AG09309 (cell line): Measurements from ENCODE around the gene DAZAP2.
"Not testable (repeated sequence)": the region's sequence is repeated elsewhere in the genome, so short reads cannot be mapped to it uniquely, and the experiment has no call there.

Source experiments
- DNase-seq: peaks from one replicate; pipeline ENCODE4 v3.0.0-alpha.2; 2010; ENCODE audit warnings: low read depth
- H3K4me3 ChIP-seq: 2 replicates; pipeline ENCODE4 v1.5.1; 2011; ENCODE audit warnings: mild to moderate bottlenecking, low read depth, low read length, moderate library complexity; ENCODE audit not compliant: control insufficient read depth
- CTCF ChIP-seq: IDR thresholded peaks from 2 replicates; pipeline ENCODE4 v1.5.1; 2011; ENCODE audit warnings: mild to moderate bottlenecking, low read depth, low read length, inconsistent platforms; ENCODE audit not compliant: insufficient read depth, control insufficient read depth; ENCODE audit errors: missing control alignments

Gene DAZAP2

GRCh38 chr12:51275088-51275487, 36.5 kb downstream of the DAZAP2 start:
- no peak for TF ChIP-seq CTCF

GRCh38 chr12:51281202-51281924, 42.7 kb downstream of the DAZAP2 start:
- no peak for TF ChIP-seq CTCF
- no peak overlapping the region for H3K4me3 ChIP-seq

More at GRCh38 chr12:51275088-51275487, 36.5 kb downstream of the DAZAP2 start:
- no peak for DNase-seq
- no peak overlapping the region for H3K4me3 ChIP-seq

GRCh38 chr12:51285843-51286242, 47.2 kb downstream of the DAZAP2 start:
- TF ChIP-seq CTCF: no peak
- H3K4me3 ChIP-seq: no peak overlapping the region
- no peak for DNase-seq

More at GRCh38 chr12:51281202-51281924, 42.7 kb downstream of the DAZAP2 start:
- no peak for DNase-seq

GRCh38 chr12:51291603-51292513, 53.2 kb downstream of the DAZAP2 start:
- not testable (repeated sequence) for DNase-seq, H3K4me3 ChIP-seq
